Thoracic aorta (tissue), 2 donors: Measurements from ENCODE around the gene KRTDAP. TPM values are rescaled to one million over a fixed set of nuclear protein-coding genes. Genes with fewer than 3 reads are reported as not detected.
"Not testable (repeated sequence)": the region's sequence is repeated elsewhere in the genome, so short reads cannot be mapped to it uniquely, and the experiment has no call there.

Experiments used
- ATAC-seq: fragments of 150-250 bp; one replicate; pipeline ENCODE4 v1.8.0; 2017; ENCODE audit warnings: low read depth; ENCODE audit not compliant: insufficient number of reproducible peaks, low FRiP score
- DNase-seq: peaks from one replicate; pipeline ENCODE4 v3.0.0-alpha.2; 2020; ENCODE audit warnings: low spot score
- H3K27ac ChIP-seq, 2 donors: fragments of 200-600 bp; sonication (generic); 1 replicate in 1 of 2; 2 replicates in 1 of 2; pipeline ENCODE4 v1.5.1; 2016; ENCODE audit warnings: mild to moderate bottlenecking in 2 of 2, moderate library complexity in 2 of 2
- H3K27me3 ChIP-seq: fragments of 200-600 bp; sonication (generic); replicated peaks from 2 replicates; pipeline ENCODE4 v1.6.0; 2016; ENCODE audit warnings: mild to moderate bottlenecking; ENCODE audit not compliant: insufficient read depth
- H3K36me3 ChIP-seq: fragments of 200-600 bp; sonication (generic); one replicate; pipeline ENCODE4 v1.5.1; 2016
- H3K4me1 ChIP-seq, 2 donors: fragments of 200-600 bp; sonication (generic); 1 replicate in 1 of 2; 2 replicates in 1 of 2; pipeline versions ENCODE4 v1.5.1 to v1.6.0; 2016; ENCODE audit warnings: low read depth in 2 of 2, mild to moderate bottlenecking in 1 of 2; ENCODE audit not compliant: control insufficient read depth in 1 of 2
- H3K4me3 ChIP-seq: fragments of 200-600 bp; sonication (generic); 2 replicates; pipeline ENCODE4 v1.5.1; 2016; ENCODE audit warnings: mild to moderate bottlenecking
- H3K9me3 ChIP-seq: fragments of 200-600 bp; sonication (generic); 2 replicates; pipeline ENCODE4 v1.5.1; 2016
- CTCF ChIP-seq: fragments of 200-600 bp; sonication (generic); IDR thresholded peaks from one replicate; pipeline ENCODE4 v1.5.1; 2019; ENCODE audit warnings: antibody characterized with exemption
- total RNA-seq, 2 donors: library from RNA; depleted of rRNA; stranded (reverse); fragments of >200 nt; gene quantifications; one replicate each; pipeline versions ENCODE4 v1.1.0 to v1.2.3, GENCODE V29; 2016

The KRTDAP gene
- total RNA-seq, 2 donors from 2014 or later, result 29.6 TPM; not detected in 1

- Histone ChIP-seq H3K4me1 (no peaks in the 10 kb centered on the region), H3K27ac (no peak overlapping the region), H3K27me3 (no peaks in the 10 kb centered on the region), H3K36me3 (no peaks in the 10 kb centered on the region), H3K9me3 (no peaks in the 10 kb centered on the region), H3K4me3 (no peak overlapping the region)
- ATAC-seq (no peak), DNase-seq (no peak)
- TF ChIP-seq CTCF, result no peak
Measured at GRCh38 chr19:35462476-35462953, 27.7 kb downstream of the KRTDAP start.

DNA sequence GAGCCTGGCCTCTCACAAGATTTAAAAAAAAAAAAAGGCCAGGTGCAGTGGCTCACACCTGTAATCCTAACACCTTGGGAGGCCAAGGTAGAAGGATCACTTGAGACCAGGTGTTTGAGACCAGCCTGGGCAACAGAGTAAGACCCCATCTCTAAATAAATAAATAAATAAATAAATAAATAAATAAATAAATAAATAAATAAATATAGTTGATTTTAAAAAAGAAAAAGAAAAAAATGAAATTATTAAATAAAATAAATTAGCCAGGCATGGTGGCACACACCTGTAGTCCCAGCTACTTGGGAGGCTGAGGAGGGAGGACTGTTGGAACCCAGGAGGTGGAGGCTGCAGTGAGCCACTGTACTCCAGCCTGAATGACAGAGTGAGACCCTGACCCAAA, 28.5 kb downstream of the KRTDAP start:
- H3K4me3 ChIP-seq, H3K27me3 ChIP-seq, H3K36me3 ChIP-seq, ATAC-seq, H3K9me3 ChIP-seq, DNase-seq, H3K4me1 ChIP-seq, H3K27ac ChIP-seq: not testable (repeated sequence)

DNA sequence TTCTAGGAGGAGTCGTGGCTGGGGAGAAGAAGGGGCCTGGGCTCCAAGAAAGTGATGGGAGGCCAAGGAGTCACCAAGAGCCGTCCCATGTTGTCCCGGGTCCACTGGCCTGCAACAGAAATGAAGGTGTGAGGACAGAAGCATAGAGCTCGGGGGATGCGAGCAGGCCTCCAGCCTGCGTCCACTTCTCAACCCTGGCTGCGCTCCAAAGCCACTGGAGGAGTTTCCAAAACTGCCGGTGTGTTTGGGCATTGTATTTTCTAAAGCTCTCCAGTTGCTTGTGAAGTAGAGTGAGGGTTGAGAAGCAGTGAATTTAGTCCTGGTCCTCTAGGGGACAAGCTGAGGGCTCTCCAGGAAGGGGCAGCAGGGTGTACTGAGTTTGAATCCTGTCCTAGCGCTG, 29.2 kb downstream of the KRTDAP start:
- no peak for ATAC-seq
- Histone ChIP-seq H3K4me1 (no peaks in the 10 kb centered on the region), H3K27ac (no peak overlapping the region), H3K27me3 (no peaks in the 10 kb centered on the region), H3K36me3 (no peaks in the 10 kb centered on the region), H3K9me3 (no peaks in the 10 kb centered on the region), H3K4me3 (no peak overlapping the region)
- no peak for TF ChIP-seq CTCF
- no peak for DNase-seq

DNA sequence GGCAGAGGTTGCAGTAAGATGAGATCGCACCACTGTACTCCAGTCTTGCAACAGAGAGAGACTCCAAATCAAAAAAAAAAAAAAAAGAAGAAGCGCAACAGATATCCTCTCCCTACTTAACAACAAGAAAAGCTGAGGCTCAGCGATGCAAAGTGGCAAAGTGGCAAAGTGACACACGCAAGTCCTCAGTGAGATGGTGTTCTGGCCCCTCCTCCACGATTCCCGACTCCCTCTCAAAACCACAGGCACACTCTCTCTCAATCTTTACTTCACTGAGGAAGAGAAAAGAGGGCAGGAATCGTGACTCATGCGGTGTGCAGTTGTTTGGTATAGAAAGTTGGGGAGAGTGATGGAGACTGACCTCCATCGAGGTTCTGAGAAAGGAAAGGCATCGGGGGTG, 29.7 kb downstream of the KRTDAP start:
- Histone ChIP-seq H3K27ac (no peak overlapping the region), H3K27me3 (no peaks in the 10 kb centered on the region), H3K4me3 (no peak overlapping the region), H3K9me3 (no peaks in the 10 kb centered on the region), H3K36me3 (no peaks in the 10 kb centered on the region), H3K4me1 (no peaks in the 10 kb centered on the region)
- no peak for TF ChIP-seq CTCF
- DNase-seq (no peak), ATAC-seq (no peak)

DNA sequence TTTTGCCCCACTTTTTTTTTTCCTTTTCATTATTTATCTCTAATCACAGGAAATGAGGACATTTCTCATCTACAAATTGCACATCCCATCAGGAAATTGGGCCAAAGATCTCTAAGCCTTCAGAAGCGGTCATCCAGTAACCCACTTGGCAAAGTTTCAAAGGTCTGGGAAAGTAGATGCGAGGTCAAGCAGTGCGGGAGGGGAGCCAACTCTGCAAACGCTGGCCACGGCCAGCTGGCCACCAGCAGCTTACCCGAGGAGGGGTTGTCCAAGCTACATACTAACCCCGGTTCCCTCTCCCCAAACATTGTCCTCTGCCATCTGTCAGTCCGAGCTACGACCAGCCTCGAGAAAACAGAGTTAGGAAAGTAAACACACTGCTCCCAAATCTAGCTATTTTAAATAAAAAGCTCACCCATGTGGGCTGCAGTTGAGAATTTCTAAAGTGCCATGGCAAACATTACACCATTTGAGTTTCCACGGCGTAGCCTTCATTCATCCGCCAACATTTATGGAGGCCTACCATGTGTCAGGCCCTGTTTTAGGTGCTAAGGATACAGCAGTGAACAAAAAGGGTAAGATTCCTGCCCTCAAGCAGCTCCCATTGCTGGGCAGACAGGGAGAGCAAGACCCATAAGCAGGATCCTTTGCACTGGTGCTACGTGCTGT, 30.7 kb downstream of the KRTDAP start:
- H3K27ac ChIP-seq, result no peak overlapping the region
- ATAC-seq (no peak), DNase-seq (no peak)

More for the DNA sequence above, 30.7 kb downstream of the KRTDAP start:
- Histone ChIP-seq H3K9me3 (no peaks in the 10 kb centered on the region), H3K4me1 (no peaks in the 10 kb centered on the region), H3K27me3 (no peaks in the 10 kb centered on the region), H3K4me3 (no peak overlapping the region), H3K36me3 (no peaks in the 10 kb centered on the region)
- no peak for TF ChIP-seq CTCF
